Neural progenitor cell (in vitro differentiated cells): ENCODE results near the gene WDR53.

Experiments used
- CTCF ChIP-seq: fragments of 200-600 bp; sonication (generic); IDR thresholded peaks from 2 replicates; pipeline ENCODE4 v1.5.1; 2017; ENCODE audit warnings: antibody characterized with exemption, mild to moderate bottlenecking
- EZH2 ChIP-seq: fragments of 200-600 bp; sonication (generic); IDR thresholded peaks from 2 replicates; pipeline ENCODE4 v1.6.1; 2017; ENCODE audit warnings: antibody characterized with exemption, mild to moderate bottlenecking, moderate library complexity

GRCh38 chr3:196609343-196609775, 41.0 kb upstream of the WDR53 start:
- no peak for TF ChIP-seq EZH2
- TF ChIP-seq CTCF = peak; percentile 99
